UCSD-AML1 (cell line): ENCODE results near the gene PPOX.

Experiments used
- DNase-seq: peaks from one replicate; lab custom pipeline; 2025; ENCODE audit not compliant: unreplicated experiment; lab: John Stamatoyannopoulos, UW

Gene PPOX

GRCh38 chr1:161153176-161153575 is 13.1 kb upstream of the PPOX start:
- no peak for DNase-seq

DNA sequence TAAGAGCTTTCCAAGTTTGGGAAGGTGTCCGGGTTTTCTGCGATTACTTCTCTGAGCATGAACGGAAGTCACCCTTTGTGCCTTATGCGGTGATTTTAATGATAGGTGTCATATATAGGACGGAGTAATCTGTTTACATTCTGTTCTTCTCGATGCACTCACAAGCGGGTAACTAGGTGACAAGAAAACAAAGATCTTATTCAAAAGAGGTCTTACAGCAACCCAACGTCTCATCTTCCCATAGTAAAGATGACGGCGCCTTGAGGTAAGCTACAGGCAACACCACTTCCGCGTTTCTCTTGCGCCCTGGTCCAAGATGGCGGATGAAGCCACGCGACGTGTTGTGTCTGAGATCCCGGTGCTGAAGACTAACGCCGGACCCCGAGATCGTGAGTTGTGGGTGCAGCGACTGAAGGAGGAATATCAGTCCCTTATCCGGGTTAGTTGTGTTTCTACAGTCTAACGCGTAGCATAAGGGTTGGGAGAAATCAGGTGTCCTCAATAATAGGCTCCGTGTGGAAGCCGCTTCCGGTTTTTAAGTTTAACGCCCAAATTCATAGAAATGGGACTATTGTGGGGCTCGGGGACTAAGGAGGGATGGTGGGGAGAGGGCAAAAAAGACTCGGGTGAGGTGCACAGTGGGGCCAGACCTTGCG is 12.4 kb upstream of the PPOX start, which contains the start of gene UFC1:
Gene UFC1, plus strand, starts transcription at position 297 of the 656 bp plus-strand sequence. Its CDS starts 20 bp downstream, at position 317.
- DNase-seq: peak; percentile 82

DNA sequence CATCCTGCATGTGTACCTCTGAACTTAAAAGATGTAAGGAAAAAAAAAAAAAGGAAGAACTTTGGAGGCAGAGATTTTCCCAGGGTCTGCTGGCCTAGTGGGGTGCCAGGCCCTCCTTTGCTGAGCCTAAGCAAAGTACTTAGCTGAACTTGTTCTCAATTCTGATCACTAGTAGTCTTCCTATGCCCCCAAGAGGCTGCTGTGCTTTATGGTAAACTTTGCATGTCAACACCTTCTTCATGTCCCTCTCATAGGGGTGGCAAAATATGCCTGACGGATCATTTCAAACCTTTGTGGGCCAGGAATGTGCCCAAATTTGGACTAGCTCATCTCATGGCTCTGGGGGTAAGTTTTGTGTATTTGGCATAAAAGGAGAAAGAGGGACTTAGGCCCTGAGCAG is 8.4 kb upstream of the PPOX start:
- DNase-seq: no peak

- DNase-seq: no peak
Measured at GRCh38 chr1:161158316-161159010, 7.8 kb upstream of the PPOX start.

DNA sequence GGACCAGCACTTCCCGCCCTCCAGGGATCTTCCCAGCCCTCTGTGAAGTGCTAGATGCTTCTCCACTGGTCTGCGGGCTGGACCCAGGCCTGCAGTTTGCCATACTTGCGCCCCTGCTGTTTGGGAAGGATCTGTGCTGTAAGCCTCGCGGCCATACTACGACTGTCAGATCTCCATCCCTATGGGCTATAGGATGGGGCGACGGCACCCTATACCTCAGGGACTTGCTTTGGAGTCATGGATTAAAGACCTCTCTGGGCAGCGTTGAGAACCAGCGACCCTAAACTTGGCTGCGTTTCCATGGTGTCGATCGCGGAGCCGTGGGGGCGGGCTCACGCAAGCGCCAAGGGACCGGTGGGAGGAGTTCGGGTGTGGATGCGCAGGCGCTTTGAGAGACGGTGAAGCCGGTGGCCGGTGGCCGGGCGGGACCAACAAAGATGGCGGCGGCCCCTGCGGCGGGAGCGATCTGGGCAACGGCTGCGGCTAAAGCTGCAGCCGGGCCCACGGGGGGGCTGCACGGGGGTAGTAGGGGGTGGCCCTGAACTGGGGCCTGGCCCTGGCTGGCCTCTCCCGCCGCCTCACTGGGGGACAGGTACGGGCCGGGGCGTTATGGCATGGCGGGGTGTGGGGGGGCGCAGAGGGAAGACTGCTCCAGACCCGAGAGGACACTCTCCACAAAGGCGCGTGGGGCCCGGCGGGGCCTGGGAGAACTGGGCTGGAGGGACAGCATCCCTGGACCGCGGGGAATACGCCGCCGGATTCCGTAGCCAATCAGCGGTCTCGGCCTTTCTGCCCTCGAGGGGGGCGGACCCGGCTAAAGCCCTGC is 6.9 kb upstream of the PPOX start, which contains the start of gene USP21:
Gene USP21, plus strand, starts transcription at position 414 of the 826 bp plus-strand sequence. CDS start 1,141 bp downstream, outside the sequence.
- DNase-seq: peak; percentile 90

- DNase-seq: no peak
Measured at GRCh38 chr1:161159913-161160243, 6.3 kb upstream of the PPOX start.

DNA sequence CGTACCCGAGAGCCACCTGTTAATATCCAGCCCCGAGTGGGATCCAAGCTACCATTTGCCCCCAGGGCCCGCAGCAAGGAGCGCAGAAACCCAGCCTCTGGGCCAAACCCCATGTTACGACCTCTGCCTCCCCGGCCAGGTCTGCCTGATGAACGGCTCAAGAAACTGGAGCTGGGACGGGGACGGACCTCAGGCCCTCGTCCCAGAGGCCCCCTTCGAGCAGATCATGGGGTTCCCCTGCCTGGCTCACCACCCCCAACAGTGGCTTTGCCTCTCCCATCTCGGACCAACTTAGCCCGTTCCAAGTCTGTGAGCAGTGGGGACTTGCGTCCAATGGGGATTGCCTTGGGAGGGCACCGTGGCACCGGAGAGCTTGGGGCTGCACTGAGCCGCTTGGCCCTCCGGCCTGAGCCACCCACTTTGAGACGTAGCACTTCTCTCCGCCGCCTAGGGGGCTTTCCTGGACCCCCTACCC is 5.5 kb upstream of the PPOX start:
- DNase-seq: no peak

- no peak for DNase-seq
Measured at GRCh38 chr1:161161652-161162051, 4.6 kb upstream of the PPOX start.

- no peak for DNase-seq
Measured at GRCh38 chr1:161162052-161162451, 4.2 kb upstream of the PPOX start.

GRCh38 chr1:161162806-161163205 is 3.4 kb upstream of the PPOX start:
- no peak for DNase-seq

DNA sequence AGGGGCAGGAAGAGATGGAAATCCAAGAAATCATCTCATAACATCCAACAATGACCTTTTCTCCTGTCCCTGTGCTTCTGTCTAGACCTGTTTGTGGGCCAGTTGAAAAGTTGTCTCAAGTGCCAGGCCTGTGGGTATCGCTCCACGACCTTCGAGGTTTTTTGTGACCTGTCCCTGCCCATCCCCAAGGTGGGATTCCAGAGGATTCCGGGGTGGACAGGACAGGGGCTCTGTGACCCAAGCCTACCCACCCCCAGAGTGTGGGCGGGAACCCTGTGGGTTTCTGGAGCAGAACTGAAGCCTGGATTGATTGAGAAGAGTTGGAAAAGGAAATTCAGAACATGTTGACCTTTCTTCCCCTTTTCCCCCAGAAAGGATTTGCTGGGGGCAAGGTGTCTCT is 2.4 kb upstream of the PPOX start:
- DNase-seq: no peak

DNA sequence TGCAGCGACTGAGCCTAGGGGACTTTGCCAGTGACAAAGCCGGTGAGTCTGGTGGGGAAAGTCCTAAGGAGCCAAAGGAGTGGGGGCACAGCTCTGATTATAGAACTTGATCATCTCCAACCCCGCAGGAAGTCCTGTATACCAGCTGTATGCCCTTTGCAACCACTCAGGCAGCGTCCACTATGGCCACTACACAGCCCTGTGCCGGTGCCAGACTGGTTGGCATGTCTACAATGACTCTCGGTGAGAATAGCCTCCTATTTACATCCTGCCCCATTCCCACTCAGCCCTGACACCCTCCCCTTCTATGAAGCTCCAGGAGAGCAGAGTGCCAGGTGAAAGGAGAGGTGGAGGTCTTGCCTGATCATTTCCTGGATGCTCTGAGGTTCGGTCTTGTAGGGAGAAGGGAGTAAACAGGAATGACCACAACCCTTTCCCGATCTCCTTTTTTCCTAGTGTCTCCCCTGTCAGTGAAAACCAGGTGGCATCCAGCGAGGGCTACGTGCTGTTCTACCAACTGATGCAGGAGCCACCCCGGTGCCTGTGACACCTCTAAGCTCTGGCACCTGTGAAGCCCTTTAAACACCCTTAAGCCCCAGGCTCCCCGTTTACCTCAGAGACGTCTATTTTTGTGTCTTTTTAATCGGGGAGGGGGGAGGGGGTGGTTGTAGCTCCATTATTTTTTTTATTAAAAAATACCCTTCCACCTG is 1.2 kb upstream of the PPOX start:
- no peak for DNase-seq

DNA sequence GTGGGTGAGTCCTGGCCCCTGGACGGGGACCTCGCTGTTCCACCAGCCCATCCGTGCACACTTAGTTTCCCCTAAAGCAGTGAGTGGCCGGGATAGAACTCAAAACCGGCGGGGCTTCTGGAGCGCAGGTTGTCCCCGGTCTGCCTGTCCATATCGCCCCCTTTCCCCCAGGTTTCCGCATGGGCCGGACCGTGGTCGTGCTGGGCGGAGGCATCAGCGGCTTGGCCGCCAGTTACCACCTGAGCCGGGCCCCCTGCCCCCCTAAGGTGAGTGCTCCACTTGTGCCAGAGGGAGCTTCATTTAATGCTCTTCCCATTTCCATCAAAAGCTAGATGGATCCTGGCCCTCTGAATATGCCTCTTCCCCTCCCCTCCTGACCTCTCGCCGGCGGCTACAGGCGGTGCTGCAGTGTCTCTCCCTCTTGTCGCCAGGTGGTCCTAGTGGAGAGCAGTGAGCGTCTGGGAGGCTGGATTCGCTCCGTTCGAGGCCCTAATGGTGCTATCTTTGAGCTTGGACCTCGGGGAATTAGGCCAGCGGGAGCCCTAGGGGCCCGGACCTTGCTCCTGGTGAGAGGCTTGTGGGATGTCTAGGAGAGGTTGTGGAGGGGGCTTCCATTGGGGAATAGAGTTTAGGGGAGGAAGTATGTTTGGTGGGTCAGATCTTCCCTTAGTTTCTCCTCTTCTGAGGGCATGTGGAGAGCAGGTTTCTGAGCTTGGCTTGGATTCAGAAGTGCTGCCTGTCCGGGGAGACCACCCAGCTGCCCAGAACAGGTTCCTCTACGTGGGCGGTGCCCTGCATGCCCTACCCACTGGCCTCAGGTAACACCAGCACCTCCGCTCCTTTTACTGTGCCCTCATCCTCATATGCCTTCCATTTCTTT is 683 bp downstream of the PPOX start:
- DNase-seq: no peak

GRCh38 chr1:161168906-161169305 is 2.7 kb downstream of the PPOX start:
- DNase-seq: no peak

DNA sequence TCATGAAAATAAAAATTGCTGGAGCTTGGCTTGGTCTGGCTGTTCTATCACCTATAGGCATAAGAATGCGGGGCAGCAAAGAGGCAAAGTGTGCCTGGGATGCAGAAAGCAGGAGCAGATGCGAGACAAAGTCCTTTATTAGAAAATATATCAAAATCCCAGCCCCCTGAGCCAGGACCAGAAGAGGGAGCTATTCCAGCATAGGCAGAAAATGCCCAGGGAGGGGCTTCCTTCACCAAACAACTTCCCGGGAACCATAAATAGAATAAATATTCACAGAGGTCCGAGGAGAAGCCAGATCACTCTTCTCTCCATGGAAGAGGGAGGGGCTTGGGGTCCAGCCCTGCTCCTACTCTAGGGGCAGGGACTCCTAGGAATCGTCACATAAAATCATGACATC is 5.0 kb downstream of the PPOX start:
- no peak for DNase-seq

DNA sequence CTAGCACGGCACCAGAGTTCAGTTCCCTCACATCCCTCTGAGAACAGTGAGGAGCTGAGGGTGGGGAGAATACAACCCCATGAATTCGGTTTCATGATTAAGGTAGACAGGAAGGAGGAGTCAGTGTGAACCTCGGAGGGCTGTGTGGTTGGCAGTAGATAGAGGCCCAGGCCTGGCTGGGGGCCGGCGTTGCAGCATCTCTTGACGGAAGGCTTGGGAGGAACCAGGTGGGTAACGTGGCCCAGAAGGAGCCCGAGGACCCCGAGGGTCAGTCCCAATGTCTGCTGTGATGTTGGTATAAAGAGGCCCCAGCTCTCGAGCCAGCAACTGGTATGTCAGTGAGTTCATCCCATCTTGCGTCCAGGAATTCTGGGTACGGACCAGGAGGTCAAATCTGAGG is 5.5 kb downstream of the PPOX start:
- no peak for DNase-seq

DNA sequence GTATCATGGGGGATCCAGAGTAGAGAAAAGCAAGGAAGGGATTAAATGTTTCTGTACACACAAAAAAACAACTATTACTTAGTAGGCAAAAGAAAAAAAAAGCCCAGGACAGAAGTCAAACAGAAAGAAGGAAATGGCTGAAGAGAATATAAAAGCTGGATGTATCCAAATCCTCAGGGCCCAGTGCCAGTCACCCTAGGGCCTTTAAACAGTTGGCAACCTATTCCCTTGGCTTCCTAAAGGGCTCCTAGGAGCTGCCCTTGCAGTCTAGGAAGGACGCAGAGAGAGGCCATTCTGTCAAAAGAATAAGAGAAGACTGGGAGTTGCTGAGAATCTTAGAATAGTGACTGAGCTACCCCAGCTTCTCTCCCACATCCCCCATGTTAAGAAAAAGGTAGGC is 6.1 kb downstream of the PPOX start:
- no peak for DNase-seq

DNA sequence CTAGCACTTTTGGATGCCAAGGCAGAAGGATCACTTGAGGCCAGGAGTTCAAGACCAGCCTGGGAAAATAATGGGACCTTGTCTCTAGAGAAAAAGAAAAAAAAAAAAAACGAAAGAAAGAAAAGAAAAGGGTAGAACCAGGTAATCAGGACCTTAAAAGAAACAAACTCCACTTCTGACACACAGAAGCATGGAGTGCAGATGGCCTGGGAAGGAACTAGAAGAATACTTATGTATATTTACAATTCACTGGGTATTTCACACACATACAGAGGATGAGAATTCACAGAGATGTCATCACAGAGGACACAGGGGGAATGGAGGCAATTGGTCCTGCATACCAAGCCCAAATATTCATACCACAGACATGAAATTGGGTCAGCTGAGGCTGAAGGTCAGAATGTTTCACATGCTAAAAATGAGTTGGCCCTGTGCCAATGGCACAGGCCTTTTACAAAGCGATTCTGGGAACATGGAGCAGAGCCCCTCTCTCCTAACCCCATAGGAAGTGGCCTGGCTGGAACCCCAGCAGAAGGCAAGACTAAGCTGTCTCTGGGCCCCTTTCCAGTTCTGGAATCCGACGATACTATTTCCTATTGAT is 6.7 kb downstream of the PPOX start:
- DNase-seq: no peak

- no peak for DNase-seq
Measured at GRCh38 chr1:161173711-161174110, 7.5 kb downstream of the PPOX start.

DNA sequence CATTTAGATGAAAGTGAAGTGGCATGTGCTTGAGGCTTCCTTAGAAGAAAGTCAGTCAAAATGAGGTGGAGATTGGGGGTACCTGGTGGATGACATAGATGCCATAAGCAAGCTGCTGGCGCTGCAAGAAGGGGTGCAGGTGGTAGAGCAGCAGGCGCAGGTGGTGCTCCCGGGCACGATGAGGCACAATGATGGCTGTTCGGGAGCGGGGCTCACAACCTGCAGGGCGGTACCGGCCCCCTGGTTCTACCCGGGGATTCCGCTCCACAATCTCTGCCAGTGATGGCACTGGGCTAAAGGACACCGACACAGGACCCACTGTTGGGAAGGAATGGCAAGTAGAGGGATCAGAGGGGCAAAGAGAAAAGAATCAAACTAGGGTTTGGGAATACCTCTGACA is 8.7 kb downstream of the PPOX start:
- no peak for DNase-seq
